Panc1 (cell line): ENCODE results near the gene FKBP2. TPM values are rescaled to one million over a fixed set of nuclear protein-coding genes. Genes with fewer than 3 reads are reported as not detected.

Experiments
- ATAC-seq: fragments of 200-7000 bp; cut with Tn5 transposase; 2 replicates; pipeline ENCODE4 v1.9.1; 2020; ENCODE audit warnings: mild to moderate bottlenecking, moderate library complexity
- BruUV-seq: library from RNA; stranded (reverse); fragments of 400-500 nt; replicated peaks from 2 replicates; lab custom pipeline; 2021; lab: Mats Ljungman, UMichigan
- CTCF ChIA-PET: fragments of 300-600 bp; sonication (Branson Sonifier 250); formaldehyde crosslinking; loops from one replicate; lab custom pipeline; 2022; ENCODE audit warnings: antibody characterized with exemption; lab: Charles Lee
- POLR2A ChIA-PET: fragments of 300-600 bp; sonication (Branson Sonifier 250); formaldehyde crosslinking; loops from one replicate; lab custom pipeline; 2022; ENCODE audit warnings: antibody characterized with exemption; lab: Charles Lee
- DNase-seq: peaks from one replicate; pipeline ENCODE4 v3.0.0-alpha.2; 2010; ENCODE audit warnings: low read depth, low spot score
- H3K27ac ChIP-seq: 2 replicates; pipeline ENCODE4 v1.5.1; 2011; ENCODE audit warnings: mild to moderate bottlenecking, low read length, inconsistent platforms
- H3K27me3 ChIP-seq: fragments of 200-500 bp; sonication (Bioruptor generic); 2 replicates; pipeline ENCODE4 v1.6.0; 2014; ENCODE audit warnings: low read length, inconsistent platforms; ENCODE audit not compliant: control insufficient read depth, insufficient read depth
- H3K36me3 ChIP-seq: fragments of 200-500 bp; sonication (Bioruptor generic); 2 replicates; pipeline ENCODE4 v1.5.1; 2014; ENCODE audit warnings: inconsistent platforms, mild to moderate bottlenecking, low read length, moderate library complexity; ENCODE audit not compliant: control insufficient read depth, insufficient read depth
- H3K4me1 ChIP-seq: 2 replicates; pipeline ENCODE4 v1.5.1; 2011; ENCODE audit warnings: inconsistent platforms, mild to moderate bottlenecking, low read length, moderate library complexity; ENCODE audit not compliant: control insufficient read depth, insufficient read depth
- H3K4me3 ChIP-seq, 2 experiments: 2 replicates each; pipeline ENCODE4 v1.5.1; 2011 to 2012; ENCODE audit warnings: low read depth in 2 of 2, low read length in 2 of 2, mild to moderate bottlenecking in 2 of 2, inconsistent platforms in 1 of 2, moderate library complexity in 1 of 2
- H3K9me3 ChIP-seq: fragments of 200-500 bp; sonication (Bioruptor generic); 2 replicates; pipeline ENCODE4 v1.5.1; 2014; ENCODE audit warnings: low read depth, mild to moderate bottlenecking, inconsistent platforms, low read length, moderate library complexity; ENCODE audit not compliant: control insufficient read depth, insufficient read depth
- CTCF ChIP-seq: fragments of 450-650 bp; IDR thresholded peaks from 2 replicates; pipeline ENCODE4 v1.5.1; 2017; ENCODE audit warnings: mild to moderate bottlenecking
- POLR2AphosphoS5 ChIP-seq: IDR thresholded peaks from 2 replicates; pipeline ENCODE4 v1.6.1; 2012; ENCODE audit warnings: mild to moderate bottlenecking, low read depth, low read length, moderate library complexity
- REST ChIP-seq, 2 experiments: IDR thresholded peaks; 2 replicates each; pipeline ENCODE4 v1.6.1; 2011 to 2012; ENCODE audit warnings: low read depth in 2 of 2, control low read depth in 1 of 2, low read length in 1 of 2, mild to moderate bottlenecking in 1 of 2, moderate library complexity in 1 of 2; ENCODE audit not compliant: insufficient read depth in 1 of 2
- SIN3A ChIP-seq: IDR thresholded peaks from 2 replicates; pipeline ENCODE4 v1.6.1; 2012; ENCODE audit warnings: low read depth, mild to moderate bottlenecking, low read length, moderate library complexity, borderline replicate concordance; ENCODE audit not compliant: insufficient read depth
- TCF7L2 ChIP-seq: IDR thresholded peaks from 2 replicates; pipeline ENCODE4 v1.6.1; 2011; ENCODE audit warnings: mild to moderate bottlenecking, low read depth, low read length, inconsistent platforms
- in situ Hi-C: cut with HindIII; loops from 2 replicates; pipeline ENCODE4 v1.10.0; 2016; ENCODE audit warnings: low sequenced_read_pairs, low pct_unique_long_range_greater_than_20kb
- intact Hi-C: fragments of 100-400 bp; cut with micrococcal nuclease; formaldehyde crosslinking; loops from one replicate; pipeline ENCODE4 v1.10.0; 2022; ENCODE audit not compliant: unreplicated experiment
- total RNA-seq: library from RNA; stranded (reverse); gene quantifications from one replicate; pipeline ENCODE4 v1.2.1, GENCODE V29; 2021; ENCODE audit not compliant: unreplicated experiment

Gene FKBP2
- total RNA-seq, 1 experiment from 2014 or later = 71.8 TPM

GRCh38 chr11:64276653-64277431 is 35.9 kb downstream of the FKBP2 start:
- Histone ChIP-seq H3K4me3 (no peak overlapping the region), H3K27me3 (no peaks in the 10 kb centered on the region), H3K36me3 (no peaks in the 10 kb centered on the region), H3K4me1 (no peaks in the 10 kb centered on the region), H3K9me3 (no peaks in the 10 kb centered on the region), H3K27ac (no peak overlapping the region)
- DNase-seq = no peak
- intact Hi-C loops = no loop called here
- CTCF ChIA-PET = no interaction called here
- peak; percentile 16; the same call in 1 of the 2 replicates for ATAC-seq
- in situ Hi-C loops = no loop called here
- POLR2A ChIA-PET = interaction anchor here (0.5 to 0.6 kb wide), 2 partner anchors 13 to 21 kb away, joined by 3 to 8 read pairs; no protein-coding TSS in a partner anchor
- no peak for TF ChIP-seq POLR2AphosphoS5
- TF ChIP-seq REST (IDR thresholded peaks at IDR 0.05; ENCODE audit: insufficient read depth in 1 of 2, low read depth in 2 of 2, low read length in 1 of 2) = no peak
- TF ChIP-seq SIN3A = no peak
- no peak for TF ChIP-seq CTCF
- TF ChIP-seq TCF7L2 = no peak
- BruUV-seq = no TSS peak

- no peak for TF ChIP-seq SIN3A
- TF ChIP-seq TCF7L2 = no peak
- TF ChIP-seq CTCF = no peak
- TF ChIP-seq REST (IDR thresholded peaks at IDR 0.05; ENCODE audit: insufficient read depth in 1 of 2, low read depth in 2 of 2, low read length in 1 of 2) = no peak
- no peak for TF ChIP-seq POLR2AphosphoS5
- peaks cover 5% of the 10 kb centered on the region for H3K4me1 ChIP-seq
- no peaks in the 10 kb centered on the region for H3K9me3 ChIP-seq
- POLR2A ChIA-PET = interaction anchor here (0.6 kb wide), 1 partner anchor 74 kb away, joined by 4 read pairs; no protein-coding TSS in a partner anchor
- intact Hi-C loops = no loop called here
- DNase-seq (no peak), ATAC-seq (no peak)
- CTCF ChIA-PET = no interaction called here
- H3K27me3 ChIP-seq = no peaks in the 10 kb centered on the region
- no peak overlapping the region for H3K27ac ChIP-seq
- BruUV-seq = no TSS peak
- in situ Hi-C loops = no loop called here
- H3K4me3 ChIP-seq = no peak overlapping the region
- no peaks in the 10 kb centered on the region for H3K36me3 ChIP-seq
Measured at GRCh38 chr11:64278576-64279190, 37.8 kb downstream of the FKBP2 start.
